GM18526 (cell line): ENCODE data around the gene DNAH7.

Experiments used
- POLR2A ChIP-seq: IDR thresholded peaks from 3 replicates; pipeline ENCODE4 v1.6.1; 2011; ENCODE audit not compliant: insufficient read length; ENCODE audit errors: extremely low read depth

The DNAH7 gene

GRCh38 chr2:196041786-196042185, 26.9 kb downstream of the DNAH7 start:
- no peak for TF ChIP-seq POLR2A

- no peak for TF ChIP-seq POLR2A
Observed at GRCh38 chr2:196040218-196040617, 28.4 kb downstream of the DNAH7 start.

GRCh38 chr2:196036442-196036841, 32.2 kb downstream of the DNAH7 start:
- TF ChIP-seq POLR2A, result no peak

GRCh38 chr2:196018037-196018436, 50.6 kb downstream of the DNAH7 start:
- no peak for TF ChIP-seq POLR2A

- no peak for TF ChIP-seq POLR2A
Observed at GRCh38 chr2:196012314-196012713, 56.3 kb downstream of the DNAH7 start.

GRCh38 chr2:196000551-196000950, 68.1 kb downstream of the DNAH7 start:
- no peak for TF ChIP-seq POLR2A

- no peak for TF ChIP-seq POLR2A
Observed at GRCh38 chr2:195998070-195998469, 70.6 kb downstream of the DNAH7 start.

- TF ChIP-seq POLR2A, result no peak
Observed at GRCh38 chr2:195995499-195995898, 73.1 kb downstream of the DNAH7 start.

GRCh38 chr2:195993623-195994022, 75.0 kb downstream of the DNAH7 start:
- no peak for TF ChIP-seq POLR2A

GRCh38 chr2:195985741-195986140, 82.9 kb downstream of the DNAH7 start:
- no peak for TF ChIP-seq POLR2A

- no peak for TF ChIP-seq POLR2A
Observed at GRCh38 chr2:195984923-195985726, 83.5 kb downstream of the DNAH7 start.

- no peak for TF ChIP-seq POLR2A
Observed at GRCh38 chr2:195967336-195967735, 101.3 kb downstream of the DNAH7 start.

GRCh38 chr2:195961873-195962272, 106.8 kb downstream of the DNAH7 start:
- no peak for TF ChIP-seq POLR2A

- TF ChIP-seq POLR2A, result no peak
Observed at GRCh38 chr2:195959341-195959740, 109.3 kb downstream of the DNAH7 start.

GRCh38 chr2:195956725-195957124, 111.9 kb downstream of the DNAH7 start:
- no peak for TF ChIP-seq POLR2A

GRCh38 chr2:195945056-195945455, 123.6 kb downstream of the DNAH7 start:
- TF ChIP-seq POLR2A, result no peak

GRCh38 chr2:195937176-195937575, 131.5 kb downstream of the DNAH7 start:
- TF ChIP-seq POLR2A, result no peak

- TF ChIP-seq POLR2A, result no peak
Observed at GRCh38 chr2:195934484-195934883, 134.2 kb downstream of the DNAH7 start.

GRCh38 chr2:195929531-195929930, 139.1 kb downstream of the DNAH7 start:
- no peak for TF ChIP-seq POLR2A
